Measurements from ENCODE around the gene LRP1. TPM values are rescaled to one million over a fixed set of nuclear protein-coding genes. Genes with fewer than 3 reads are reported as not detected.

Gene LRP1
- total and polyA plus RNA-seq, 2 experiments from 2014 or later = 26.6 to 145 TPM

GRCh38 chr12:57233357-57234232, 105.3 kb downstream of the LRP1 start:
- peaks cover 52% of the 10 kb centered on the region for H3F3A ChIP-seq (replicated peaks; ENCODE audit: low read depth)
- no peak for TF ChIP-seq ZNF331 (CRISPR knock-in tag; IDR thresholded peaks at IDR 0.05; ENCODE audit: low read depth)
- TF ChIP-seq CREB1 (CRISPR knock-in tag; IDR thresholded peaks at IDR 0.05; ENCODE audit: low read depth) = no peak
- no peak for TF ChIP-seq POLR2AphosphoS5 (IDR thresholded peaks at IDR 0.05; ENCODE audit: low read depth)
- TF ChIP-seq ZNF114 (CRISPR knock-in tag; IDR thresholded peaks at IDR 0.05) = no peak
- no peak for TF ChIP-seq EZH2 (IDR thresholded peaks at IDR 0.05; ENCODE audit: low read depth, unreplicated experiment)
- no peak for TF ChIP-seq EZH2phosphoT487 (IDR thresholded peaks at IDR 0.05; ENCODE audit: unreplicated experiment)
- TF ChIP-seq ZNF462 (CRISPR knock-in tag; IDR thresholded peaks at IDR 0.05) = no peak
- no peak for TF ChIP-seq JUNB (IDR thresholded peaks at IDR 0.05; ENCODE audit: unreplicated experiment)
- no peak for TF ChIP-seq CTCF (conservative IDR thresholded peaks at IDR 0.05; ENCODE audit: low read depth in 2 of 2)
- TF ChIP-seq NANOG (IDR thresholded peaks at IDR 0.05; ENCODE audit: borderline replicate concordance) = no peak
- no peak for TF ChIP-seq ETS1 (IDR thresholded peaks at IDR 0.05)
- no peak for TF ChIP-seq STAT1 (IDR thresholded peaks at IDR 0.05; ENCODE audit: unreplicated experiment)
- TF ChIP-seq, protein P1, sequence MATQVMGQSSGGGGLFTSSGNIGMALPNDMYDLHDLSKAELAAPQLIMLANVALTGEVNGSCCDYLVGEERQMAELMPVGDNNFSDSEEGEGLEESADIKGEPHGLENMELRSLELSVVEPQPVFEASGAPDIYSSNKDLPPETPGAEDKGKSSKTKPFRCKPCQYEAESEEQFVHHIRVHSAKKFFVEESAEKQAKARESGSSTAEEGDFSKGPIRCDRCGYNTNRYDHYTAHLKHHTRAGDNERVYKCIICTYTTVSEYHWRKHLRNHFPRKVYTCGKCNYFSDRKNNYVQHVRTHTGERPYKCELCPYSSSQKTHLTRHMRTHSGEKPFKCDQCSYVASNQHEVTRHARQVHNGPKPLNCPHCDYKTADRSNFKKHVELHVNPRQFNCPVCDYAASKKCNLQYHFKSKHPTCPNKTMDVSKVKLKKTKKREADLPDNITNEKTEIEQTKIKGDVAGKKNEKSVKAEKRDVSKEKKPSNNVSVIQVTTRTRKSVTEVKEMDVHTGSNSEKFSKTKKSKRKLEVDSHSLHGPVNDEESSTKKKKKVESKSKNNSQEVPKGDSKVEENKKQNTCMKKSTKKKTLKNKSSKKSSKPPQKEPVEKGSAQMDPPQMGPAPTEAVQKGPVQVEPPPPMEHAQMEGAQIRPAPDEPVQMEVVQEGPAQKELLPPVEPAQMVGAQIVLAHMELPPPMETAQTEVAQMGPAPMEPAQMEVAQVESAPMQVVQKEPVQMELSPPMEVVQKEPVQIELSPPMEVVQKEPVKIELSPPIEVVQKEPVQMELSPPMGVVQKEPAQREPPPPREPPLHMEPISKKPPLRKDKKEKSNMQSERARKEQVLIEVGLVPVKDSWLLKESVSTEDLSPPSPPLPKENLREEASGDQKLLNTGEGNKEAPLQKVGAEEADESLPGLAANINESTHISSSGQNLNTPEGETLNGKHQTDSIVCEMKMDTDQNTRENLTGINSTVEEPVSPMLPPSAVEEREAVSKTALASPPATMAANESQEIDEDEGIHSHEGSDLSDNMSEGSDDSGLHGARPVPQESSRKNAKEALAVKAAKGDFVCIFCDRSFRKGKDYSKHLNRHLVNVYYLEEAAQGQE (IDR thresholded peaks at IDR 0.05; ENCODE audit: unreplicated experiment) = no peak
- Mint-ChIP-seq H3K4me1 (peaks cover 71% of the 10 kb centered on the region), H3K9me3 (no peaks in the 10 kb centered on the region; the same call in 2 of the 3 replicates), H3K4me3 (peak overlapping the region; percentile 50; the same call in 2 of the 3 replicates), H3K36me3 (ENCODE audit: low read depth) (peaks cover 60% of the 10 kb centered on the region), H3K27me3 (ENCODE audit: insufficient read depth, low read depth, poor library complexity) (peaks cover 74% of the 10 kb centered on the region), H3K27ac (no peak overlapping the region)
- no peak overlapping the region for H3K4me3 ChIP-seq
- H2AFZ ChIP-seq = no peak overlapping the region
- H3K4me1 ChIP-seq (ENCODE audit: insufficient read depth) = peaks cover 49% of the 10 kb centered on the region
- H3K79me2 ChIP-seq (replicated peaks; ENCODE audit: insufficient read depth) = peaks cover 25% of the 10 kb centered on the region
- peaks cover 34% of the 10 kb centered on the region for H4K20me1 ChIP-seq (replicated peaks; ENCODE audit: insufficient read depth)
- H3K27me3 ChIP-seq (ENCODE audit: insufficient read depth) = peaks cover 57% of the 10 kb centered on the region
- H3K27ac ChIP-seq (ENCODE audit: low read depth) = no peak overlapping the region
- no peak overlapping the region for H3K4me2 ChIP-seq
- ATAC-seq = no peak
- peaks cover 26% of the 10 kb centered on the region for H3K36me3 ChIP-seq (ENCODE audit: insufficient read depth)
- DNase-seq (ENCODE audit: low spot score) = no peak
- no peaks in the 10 kb centered on the region for H3K9me2 ChIP-seq (ENCODE audit: insufficient read depth)
